Measurements from ENCODE around the gene CP. TPM values are rescaled to one million over a fixed set of nuclear protein-coding genes. Genes with fewer than 3 reads are reported as not detected.
"Not testable (repeated sequence)": the region's sequence is repeated elsewhere in the genome, so short reads cannot be mapped to it uniquely, and the experiment has no call there.

Gene CP
- total RNA-seq, 1 donor from 2014 or later, result not detected

DNA sequence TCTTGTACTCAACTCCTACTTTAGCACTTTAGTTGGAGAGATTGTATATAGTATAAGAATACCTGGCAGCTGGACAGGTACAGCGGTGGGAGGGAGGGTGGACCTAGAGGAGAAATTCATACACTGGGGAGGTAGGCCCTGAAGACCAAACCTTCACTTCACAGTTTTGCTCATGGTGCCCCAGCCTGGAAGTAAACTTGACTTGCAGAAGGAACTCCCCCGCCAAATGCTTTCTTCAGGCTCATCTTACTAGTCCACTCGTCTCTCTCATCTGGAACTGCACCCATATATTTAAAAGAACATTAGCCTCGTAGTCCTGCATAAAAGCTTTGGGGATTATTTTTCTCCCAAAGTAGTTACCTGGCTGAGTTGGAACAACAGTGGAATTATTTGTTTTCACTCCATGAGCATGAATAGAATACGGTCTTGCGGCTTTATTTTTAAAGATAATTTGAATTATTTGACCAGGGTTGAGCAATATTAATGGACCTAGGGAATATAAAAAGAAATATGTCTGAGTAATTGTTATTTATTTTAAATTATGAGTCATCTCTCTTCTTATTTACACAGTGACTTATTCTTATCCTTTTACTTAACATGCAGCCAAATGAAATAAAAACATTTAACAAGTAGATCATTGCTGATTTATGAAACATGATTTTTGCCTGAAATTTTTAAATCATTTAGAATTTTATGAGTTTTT is 25.5 kb upstream of the CP start:
- Histone ChIP-seq H3K4me3 (ENCODE audit: low read depth, low read length) (no peak overlapping the region), H3K36me3 (ENCODE audit: control insufficient read depth, insufficient read depth, low read length) (no peaks in the 10 kb centered on the region), H3K27me3 (ENCODE audit: control insufficient read depth, insufficient read depth, low read length) (no peaks in the 10 kb centered on the region)
- TF ChIP-seq, protein P1, sequence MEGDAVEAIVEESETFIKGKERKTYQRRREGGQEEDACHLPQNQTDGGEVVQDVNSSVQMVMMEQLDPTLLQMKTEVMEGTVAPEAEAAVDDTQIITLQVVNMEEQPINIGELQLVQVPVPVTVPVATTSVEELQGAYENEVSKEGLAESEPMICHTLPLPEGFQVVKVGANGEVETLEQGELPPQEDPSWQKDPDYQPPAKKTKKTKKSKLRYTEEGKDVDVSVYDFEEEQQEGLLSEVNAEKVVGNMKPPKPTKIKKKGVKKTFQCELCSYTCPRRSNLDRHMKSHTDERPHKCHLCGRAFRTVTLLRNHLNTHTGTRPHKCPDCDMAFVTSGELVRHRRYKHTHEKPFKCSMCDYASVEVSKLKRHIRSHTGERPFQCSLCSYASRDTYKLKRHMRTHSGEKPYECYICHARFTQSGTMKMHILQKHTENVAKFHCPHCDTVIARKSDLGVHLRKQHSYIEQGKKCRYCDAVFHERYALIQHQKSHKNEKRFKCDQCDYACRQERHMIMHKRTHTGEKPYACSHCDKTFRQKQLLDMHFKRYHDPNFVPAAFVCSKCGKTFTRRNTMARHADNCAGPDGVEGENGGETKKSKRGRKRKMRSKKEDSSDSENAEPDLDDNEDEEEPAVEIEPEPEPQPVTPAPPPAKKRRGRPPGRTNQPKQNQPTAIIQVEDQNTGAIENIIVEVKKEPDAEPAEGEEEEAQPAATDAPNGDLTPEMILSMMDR (IDR thresholded peaks at IDR 0.05; ENCODE audit: insufficient read depth, low read length, severe bottlenecking), result no peak
- FAIRE-seq (no peak), DNase-seq (ENCODE audit: low read depth) (peak; percentile 84)

DNA sequence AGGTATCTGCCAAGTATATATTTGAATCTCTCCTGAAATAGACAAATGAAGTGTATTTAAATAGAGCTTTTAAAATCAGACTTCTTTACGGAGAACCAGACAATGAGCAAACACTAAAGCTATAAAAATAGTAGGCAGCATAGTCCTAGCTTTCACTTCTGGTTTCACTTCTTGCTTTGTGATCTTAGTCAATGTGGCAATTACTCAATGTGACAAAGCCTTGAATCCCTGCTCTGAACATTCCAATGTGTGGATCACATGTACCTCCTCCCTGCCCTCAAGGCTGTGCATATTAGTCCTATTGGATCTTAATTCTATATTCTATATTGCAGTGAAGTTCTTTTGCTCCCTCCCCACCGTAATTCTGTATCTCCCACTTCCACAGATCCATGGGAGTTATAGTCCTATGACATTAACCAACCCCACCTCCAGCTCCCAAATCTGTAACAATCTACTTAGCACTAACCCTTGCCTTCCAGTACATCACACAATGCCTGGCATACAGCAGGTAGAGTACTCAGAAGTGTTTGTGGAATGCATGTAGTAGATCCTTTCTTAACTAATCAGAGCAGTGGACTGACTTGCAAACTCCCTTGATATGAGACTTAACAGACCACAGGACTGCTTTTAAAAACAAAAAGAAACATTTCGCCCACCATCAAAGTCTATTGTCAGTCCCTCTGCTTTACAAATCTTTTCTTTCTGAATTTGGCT is 24.3 kb upstream of the CP start:
- no peak for FAIRE-seq
- H3K27me3 ChIP-seq (ENCODE audit: control insufficient read depth, insufficient read depth, low read length), result no peaks in the 10 kb centered on the region
- H3K4me3 ChIP-seq (ENCODE audit: low read depth, low read length), result no peak overlapping the region
- TF ChIP-seq, protein P1 (IDR thresholded peaks at IDR 0.05; ENCODE audit: insufficient read depth, low read length, severe bottlenecking), result no peak
- H3K36me3 ChIP-seq (ENCODE audit: control insufficient read depth, insufficient read depth, low read length), result no peaks in the 10 kb centered on the region
- DNase-seq (ENCODE audit: low read depth), result peak; percentile 92

DNA sequence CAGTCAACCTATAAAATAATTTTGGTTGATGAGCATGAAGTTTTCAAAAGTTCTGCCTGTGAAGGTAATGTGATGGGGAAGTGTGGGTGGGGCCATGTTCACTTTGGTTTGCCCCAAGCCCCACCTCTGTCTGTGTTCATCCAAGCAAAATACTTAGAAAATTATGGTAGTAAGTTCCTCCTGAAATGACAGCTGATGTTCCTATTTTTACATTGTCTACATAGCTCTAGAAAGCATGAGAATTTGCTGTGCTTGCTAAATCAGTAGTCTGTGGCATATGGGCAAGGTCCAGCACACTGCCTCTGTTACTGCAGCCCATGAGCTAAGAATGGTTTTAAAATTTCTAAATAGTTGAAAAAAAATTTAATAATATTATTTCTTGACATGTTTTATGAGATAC is 21.9 kb upstream of the CP start:
- no peak overlapping the region for H3K4me3 ChIP-seq (ENCODE audit: low read depth, low read length)

DNA sequence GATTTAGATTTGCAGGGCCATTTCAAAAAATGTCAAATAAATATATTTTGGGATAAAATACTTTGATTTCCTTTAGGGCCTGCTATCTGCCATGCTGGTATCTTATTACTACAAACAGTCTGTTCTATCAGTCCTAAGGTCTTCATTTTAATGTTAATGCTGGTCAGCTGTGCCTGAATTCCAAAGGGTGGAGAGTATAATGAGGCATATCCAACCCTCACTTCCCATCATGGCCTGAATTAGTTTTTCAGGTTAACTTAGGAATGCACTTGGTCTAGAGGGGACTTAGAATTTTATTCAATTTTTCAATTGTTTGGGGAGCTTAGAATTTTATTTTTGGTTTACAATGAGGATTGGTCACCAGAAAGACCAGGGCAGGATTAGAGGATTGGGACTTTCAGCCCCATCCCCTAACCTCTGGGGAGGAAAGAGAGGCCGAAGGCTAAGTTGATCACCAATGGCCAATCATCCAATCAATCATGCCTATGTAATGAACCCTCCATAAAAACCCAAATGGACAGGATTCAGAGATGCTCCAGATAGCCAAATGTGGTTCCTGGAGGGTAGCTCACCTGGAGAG is 17.8 kb upstream of the CP start:
- Histone ChIP-seq H3K4me3 (ENCODE audit: low read depth, low read length) (no peak overlapping the region), H3K36me3 (ENCODE audit: control insufficient read depth, insufficient read depth, low read length) (no peaks in the 10 kb centered on the region), H3K27me3 (ENCODE audit: control insufficient read depth, insufficient read depth, low read length) (no peaks in the 10 kb centered on the region)
- FAIRE-seq, result no peak
- DNase-seq (ENCODE audit: low read depth), result no peak
- TF ChIP-seq, protein P1 (IDR thresholded peaks at IDR 0.05; ENCODE audit: insufficient read depth, low read length, severe bottlenecking), result no peak

More for the DNA sequence above, 21.9 kb upstream of the CP start:
- no peaks in the 10 kb centered on the region for H3K27me3 ChIP-seq (ENCODE audit: control insufficient read depth, insufficient read depth, low read length)
- TF ChIP-seq, protein P1 (IDR thresholded peaks at IDR 0.05; ENCODE audit: insufficient read depth, low read length, severe bottlenecking), result no peak
- FAIRE-seq, result no peak
- no peaks in the 10 kb centered on the region for H3K36me3 ChIP-seq (ENCODE audit: control insufficient read depth, insufficient read depth, low read length)
- no peak for DNase-seq (ENCODE audit: low read depth)

DNA sequence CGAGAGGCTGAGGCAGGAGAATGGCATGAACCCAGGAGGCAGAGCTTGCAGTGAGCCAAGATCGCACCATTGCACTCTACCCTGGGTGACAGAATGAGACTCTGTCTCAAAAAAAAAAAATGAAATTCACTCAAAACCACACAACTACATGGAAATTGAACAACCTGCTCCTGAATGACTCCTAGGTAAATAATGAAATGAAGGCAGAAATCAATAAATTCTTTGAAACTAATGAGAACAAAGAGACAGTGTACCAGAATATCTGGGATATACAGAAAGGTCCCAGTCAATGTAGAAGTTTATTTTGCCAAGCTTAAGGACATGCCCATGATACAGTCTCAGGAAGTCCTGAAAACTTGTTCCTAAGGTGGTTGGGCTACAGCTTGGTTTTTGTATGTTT is 16.6 kb upstream of the CP start:
- not testable (repeated sequence) for H3K27me3 ChIP-seq (ENCODE audit: control insufficient read depth, insufficient read depth, low read length); H3K36me3 ChIP-seq (ENCODE audit: control insufficient read depth, insufficient read depth, low read length); H3K4me3 ChIP-seq (ENCODE audit: low read depth, low read length); FAIRE-seq; DNase-seq (ENCODE audit: low read depth)

Data from bronchial epithelial cell (primary cell).